Duodenal mucosa (tissue), 2 donors: ENCODE results near the gene ACIN1.

Experiments
- H3K27ac ChIP-seq: one replicate; pipeline ENCODE4 v1.7.0; 2013; ENCODE audit warnings: low read depth, low read length
- H3K27me3 ChIP-seq, 2 donors: one replicate each; pipeline ENCODE4 v1.7.0; 2013; ENCODE audit warnings: low read length in 2 of 2, control low read depth in 1 of 2; ENCODE audit not compliant: insufficient read depth in 2 of 2, control insufficient read depth in 1 of 2
- H3K36me3 ChIP-seq, 2 donors: one replicate each; pipeline ENCODE4 v1.7.0; 2013; ENCODE audit warnings: low read length in 2 of 2, control low read depth in 1 of 2; ENCODE audit not compliant: insufficient read depth in 2 of 2, control insufficient read depth in 1 of 2
- H3K4me1 ChIP-seq, 2 donors: one replicate each; pipeline ENCODE4 v1.7.0; 2013; ENCODE audit warnings: low read length in 2 of 2, control low read depth in 1 of 2; ENCODE audit not compliant: insufficient read depth in 2 of 2, control insufficient read depth in 1 of 2
- H3K4me3 ChIP-seq, 2 donors: one replicate each; pipeline ENCODE4 v1.7.0; 2013; ENCODE audit warnings: low read length in 2 of 2, low read depth in 1 of 2
- H3K9ac ChIP-seq, 2 donors: one replicate each; pipeline ENCODE4 v1.7.0; 2013; ENCODE audit warnings: low read length in 2 of 2, low read depth in 1 of 2
- H3K9me3 ChIP-seq, 2 donors: one replicate each; pipeline ENCODE4 v1.7.0; 2013; ENCODE audit warnings: low read length in 2 of 2, control low read depth in 1 of 2; ENCODE audit not compliant: control insufficient read depth in 1 of 2

Gene ACIN1

DNA sequence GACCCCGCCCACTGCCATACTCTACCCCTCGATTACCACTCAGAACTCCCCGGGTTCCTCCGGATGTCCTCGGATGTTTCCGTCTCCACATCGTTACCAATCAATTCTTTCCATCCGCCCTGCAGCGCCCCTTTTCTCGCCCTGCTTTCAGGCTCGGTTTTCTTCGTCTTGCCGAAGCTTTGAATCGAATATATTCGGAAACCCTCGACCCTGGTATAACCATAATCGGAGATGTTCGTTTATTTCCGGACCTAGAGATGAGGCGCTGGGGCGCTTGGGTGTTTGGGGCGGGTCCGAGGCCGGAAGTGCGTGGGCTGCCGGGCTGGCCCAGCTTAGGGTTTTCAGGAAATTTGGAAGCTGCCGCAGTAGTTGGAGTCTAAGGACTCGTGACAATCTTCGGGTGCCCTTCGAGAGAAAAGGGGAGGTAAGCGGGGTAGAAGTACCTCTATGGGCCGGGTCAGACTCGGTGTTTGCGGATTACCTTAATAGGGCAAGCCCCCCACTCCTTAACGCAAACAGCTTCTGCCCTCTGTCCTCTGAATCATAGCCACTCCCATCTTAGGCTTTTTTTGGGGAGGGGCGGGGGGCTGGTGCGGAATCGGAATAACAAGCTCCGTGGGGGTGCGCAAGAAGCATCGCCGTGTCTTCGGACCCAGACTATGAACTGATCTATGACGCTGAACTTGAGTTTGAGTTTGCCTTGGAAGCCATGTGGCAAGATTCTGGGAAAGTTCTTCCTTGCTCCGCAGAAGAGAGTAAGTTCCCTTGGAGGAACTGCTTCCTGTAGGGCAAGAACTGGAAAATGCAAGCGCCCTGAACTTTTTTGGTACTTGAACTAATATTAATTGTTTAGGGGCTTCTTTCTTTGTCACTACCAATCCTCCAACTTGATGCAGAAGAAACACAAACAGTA is 516 bp upstream of the ACIN1 start, which contains the start of gene C14orf119:
Gene C14orf119, plus strand, starts transcription at position 310 of the 913 bp plus-strand sequence. CDS start 2,154 bp downstream, outside the sequence.
- Histone ChIP-seq H3K36me3 (peaks cover 11 to 39% of the 10 kb centered on the region in 2 donors), H3K9me3 (no peaks in the 10 kb centered on the region), H3K27ac (peak within 1 kb of the TSS; percentile 97), H3K4me1 (peaks cover 26 to 27% of the 10 kb centered on the region in 2 donors), H3K9ac (peak within 1 kb of the TSS; percentile 96 to 99), H3K27me3 (no peaks in the 10 kb centered on the region), H3K4me3 (peak within 1 kb of the TSS; percentile 97 to 99)

DNA sequence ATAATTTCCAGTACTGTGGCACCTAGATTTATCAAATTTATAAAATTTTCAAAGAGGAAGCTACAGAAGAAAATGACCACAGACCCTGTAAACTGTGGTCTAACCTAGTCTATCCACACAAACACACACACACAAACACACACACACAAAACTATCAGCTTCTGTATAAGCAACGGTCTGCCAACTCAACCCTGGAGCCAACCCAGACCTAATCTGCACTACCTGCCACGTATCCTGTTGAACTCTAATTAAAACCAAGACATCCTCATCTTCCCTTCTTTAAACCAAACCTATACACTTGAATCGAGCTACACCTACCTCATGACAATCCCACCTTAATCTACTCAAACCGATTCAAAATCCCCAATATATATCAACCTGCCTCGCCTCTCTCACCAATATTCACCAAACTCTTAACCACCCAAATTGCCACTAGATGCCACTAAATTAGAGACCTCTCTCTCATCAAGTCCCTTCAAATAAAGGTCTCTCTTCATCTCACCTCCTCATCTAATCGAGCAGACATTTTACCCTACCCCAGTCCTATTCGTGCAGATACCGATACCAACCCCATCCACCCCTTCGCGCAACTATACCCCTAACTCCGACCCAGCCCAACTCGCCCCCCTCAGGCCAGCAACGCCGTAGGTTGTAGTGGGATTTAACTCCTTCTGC is 808 bp downstream of the ACIN1 start:
- H3K4me3 ChIP-seq, result peak overlapping the region; percentile 87 to 97
- peaks cover 24 to 51% of the 10 kb centered on the region in 2 donors for H3K36me3 ChIP-seq
- no peaks in the 10 kb centered on the region for H3K9me3 ChIP-seq
- H3K4me1 ChIP-seq, result peaks cover 24 to 27% of the 10 kb centered on the region in 2 donors
- no peaks in the 10 kb centered on the region for H3K27me3 ChIP-seq
- H3K27ac ChIP-seq, result peak overlapping the region; percentile 97
- H3K9ac ChIP-seq, result peak overlapping the region; percentile 95 to 99

- Histone ChIP-seq H3K4me3 (peak overlapping the region; percentile 87 to 97), H3K27ac (no peak overlapping the region), H3K36me3 (peaks cover 26 to 49% of the 10 kb centered on the region in 2 donors), H3K9me3 (no peaks in the 10 kb centered on the region), H3K9ac (peak overlapping the region in 1 of 2 donors; percentile 95), H3K4me1 (peaks cover 22 to 27% of the 10 kb centered on the region in 2 donors), H3K27me3 (no peaks in the 10 kb centered on the region)
Observed at GRCh38 chr14:23093526-23093925, 1.4 kb downstream of the ACIN1 start.

DNA sequence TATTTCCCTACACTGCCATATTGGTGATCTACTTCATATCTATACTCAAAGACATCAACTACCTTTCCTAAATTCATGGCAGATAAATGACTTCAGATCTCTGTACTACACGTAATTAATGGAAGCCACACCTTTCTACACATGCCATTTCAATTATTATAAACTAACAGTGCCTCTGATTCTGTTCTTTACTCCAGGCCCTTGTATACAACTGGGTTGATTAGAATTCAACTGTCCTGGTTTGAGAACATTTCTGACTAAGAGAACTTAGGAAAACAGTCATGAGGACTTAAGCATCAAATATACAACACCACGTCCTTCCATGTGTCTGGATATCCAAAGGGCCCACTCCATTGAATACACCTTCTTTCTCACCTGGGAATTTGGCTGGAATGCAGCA is 1.8 kb downstream of the ACIN1 start:
- Histone ChIP-seq H3K27me3 (no peaks in the 10 kb centered on the region), H3K4me3 (peak overlapping the region in 1 of 2 donors; percentile 97), H3K36me3 (peaks cover 23 to 50% of the 10 kb centered on the region in 2 donors), H3K27ac (no peak overlapping the region), H3K9ac (peak overlapping the region in 1 of 2 donors; percentile 95), H3K9me3 (no peaks in the 10 kb centered on the region), H3K4me1 (peaks cover 22 to 27% of the 10 kb centered on the region in 2 donors)

DNA sequence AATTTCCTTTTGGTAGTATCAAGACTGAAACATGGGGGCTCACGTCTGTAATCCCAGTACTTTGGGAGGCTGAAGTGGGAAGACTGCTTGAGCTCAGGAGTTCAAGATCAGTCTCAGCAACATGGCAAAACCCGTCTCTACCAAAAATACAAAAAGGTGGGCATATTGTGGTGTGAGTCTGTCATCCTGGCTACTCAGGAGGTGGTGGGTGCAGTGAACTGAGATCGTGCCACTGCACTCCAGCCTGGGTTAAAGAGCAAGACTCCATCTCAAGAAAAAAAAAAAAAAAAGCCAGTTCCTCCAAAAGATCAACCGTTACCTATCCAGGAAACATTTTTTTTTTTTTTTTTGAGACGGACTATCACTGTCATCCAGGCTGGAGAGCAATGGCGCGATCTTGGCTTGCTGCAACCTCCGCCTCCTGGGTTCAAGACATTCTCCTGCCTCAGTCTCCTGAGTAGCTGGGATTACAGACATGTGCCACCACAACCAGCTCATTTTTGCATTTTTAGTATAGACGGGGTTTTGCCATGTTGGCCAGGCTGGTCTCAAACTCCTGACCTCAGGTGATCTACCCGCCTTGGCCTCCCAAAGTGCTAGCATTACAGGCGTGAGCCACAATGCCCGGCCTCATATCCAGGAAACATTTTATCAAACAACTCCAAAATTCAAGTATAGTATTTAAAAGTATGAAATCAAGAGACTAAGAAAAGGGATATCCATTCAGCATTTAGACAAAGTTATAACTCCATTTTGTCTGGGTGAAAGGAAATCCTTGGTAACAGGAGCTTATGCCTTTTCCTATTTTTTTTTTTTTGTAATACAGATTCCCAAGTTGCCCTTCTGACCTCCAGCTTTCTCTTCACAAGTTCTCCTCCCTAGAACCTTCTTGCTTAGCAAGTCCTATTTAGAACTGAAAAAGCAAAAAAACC is 3.4 kb downstream of the ACIN1 start:
- H3K36me3 ChIP-seq, result peaks cover 27 to 56% of the 10 kb centered on the region in 2 donors
- H3K27me3 ChIP-seq, result no peaks in the 10 kb centered on the region
- H3K4me3 ChIP-seq, result no peak overlapping the region
- H3K9me3 ChIP-seq, result no peaks in the 10 kb centered on the region
- H3K9ac ChIP-seq, result no peak overlapping the region
- no peak overlapping the region for H3K27ac ChIP-seq
- peaks cover 16 to 20% of the 10 kb centered on the region in 2 donors for H3K4me1 ChIP-seq

DNA sequence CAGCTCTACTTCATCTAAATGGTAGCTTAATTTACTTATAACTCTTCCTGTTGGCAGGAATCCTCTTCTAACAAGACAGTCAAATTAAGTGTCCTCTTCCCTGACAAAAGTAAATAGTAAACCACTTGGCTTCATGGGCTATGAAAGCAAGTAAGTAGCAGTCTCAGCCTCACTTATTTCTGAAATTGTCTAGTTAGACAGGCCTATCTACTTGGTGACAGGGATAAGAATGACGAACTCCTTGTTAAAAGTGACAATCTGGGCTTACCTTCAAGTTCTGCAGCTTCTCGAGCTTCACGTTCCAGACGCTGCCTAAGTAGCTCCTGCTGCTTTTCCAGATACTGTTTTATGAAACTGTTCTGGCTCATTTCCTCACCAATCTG is 4.7 kb downstream of the ACIN1 start:
- Histone ChIP-seq H3K36me3 (peaks cover 35 to 69% of the 10 kb centered on the region in 2 donors), H3K27me3 (no peaks in the 10 kb centered on the region), H3K4me1 (peaks cover 18 to 24% of the 10 kb centered on the region in 2 donors), H3K9me3 (no peaks in the 10 kb centered on the region), H3K27ac (no peak overlapping the region), H3K9ac (no peak overlapping the region), H3K4me3 (no peak overlapping the region)

- Histone ChIP-seq H3K27ac (no peak overlapping the region), H3K9me3 (no peaks in the 10 kb centered on the region), H3K4me3 (no peak overlapping the region), H3K27me3 (no peaks in the 10 kb centered on the region), H3K4me1 (peaks cover 18 to 24% of the 10 kb centered on the region in 2 donors), H3K9ac (no peak overlapping the region), H3K36me3 (peaks cover 35 to 75% of the 10 kb centered on the region in 2 donors)
Observed at GRCh38 chr14:23089498-23090253, 5.3 kb downstream of the ACIN1 start.

DNA sequence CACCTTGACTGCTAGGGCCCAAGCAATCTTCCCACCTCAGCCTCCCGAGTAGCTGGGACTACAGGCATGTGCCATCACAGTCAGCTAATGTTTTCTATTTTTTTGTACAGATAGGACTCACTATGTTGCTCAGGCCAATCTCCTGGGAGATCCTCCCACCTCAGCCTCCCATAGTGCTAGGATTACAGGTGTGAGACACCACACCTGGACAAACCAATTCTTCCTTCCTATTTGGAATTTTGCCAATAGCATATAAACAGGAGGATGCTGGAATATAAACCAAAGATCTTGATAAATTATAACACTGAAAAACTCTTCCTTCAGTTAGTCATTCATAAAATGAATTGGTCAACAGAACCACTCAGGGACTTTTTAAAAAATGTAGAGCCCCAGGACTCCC is 8.4 kb downstream of the ACIN1 start:
- Histone ChIP-seq H3K9me3 (no peaks in the 10 kb centered on the region), H3K9ac (no peak overlapping the region), H3K36me3 (peaks cover 47 to 85% of the 10 kb centered on the region in 2 donors), H3K27ac (no peak overlapping the region), H3K27me3 (no peaks in the 10 kb centered on the region), H3K4me1 (peaks cover 0 to 10% of the 10 kb centered on the region in 2 donors), H3K4me3 (no peak overlapping the region)

DNA sequence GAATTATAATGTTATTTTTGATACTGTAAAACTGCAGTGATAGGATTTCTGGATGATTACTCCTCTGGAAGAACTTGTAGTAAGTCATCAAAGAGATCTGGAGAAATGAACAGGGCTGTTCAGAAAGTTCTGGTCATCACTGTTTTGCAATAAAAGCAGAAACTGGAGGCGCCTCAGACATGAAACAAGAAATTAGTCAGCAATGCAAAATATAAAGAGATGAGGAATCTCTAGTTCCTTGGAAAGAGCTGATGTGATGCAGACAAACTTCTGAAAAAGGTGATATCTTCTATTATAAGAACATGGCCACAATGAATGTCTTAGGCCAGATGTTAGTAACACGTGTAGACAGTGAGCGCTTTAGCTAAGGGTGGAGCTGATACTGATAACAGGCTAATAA is 9.5 kb downstream of the ACIN1 start:
- Histone ChIP-seq H3K4me3 (no peak overlapping the region), H3K36me3 (peaks cover 50 to 84% of the 10 kb centered on the region in 2 donors), H3K27ac (no peak overlapping the region), H3K4me1 (peaks cover 0 to 10% of the 10 kb centered on the region in 2 donors), H3K27me3 (no peaks in the 10 kb centered on the region), H3K9me3 (no peaks in the 10 kb centered on the region), H3K9ac (no peak overlapping the region)
